Upper lobe of left lung (tissue), 6 donors: Measurements from ENCODE around the gene TOMM6. TPM values are rescaled to one million over a fixed set of nuclear protein-coding genes. Genes with fewer than 3 reads are reported as not detected.

Source experiments
- ATAC-seq, 2 donors: fragments of 200-7000 bp; cut with Tn5 transposase; one replicate each; pipeline ENCODE4 v1.9.1; 2022; ENCODE audit warnings: mild to moderate bottlenecking in 2 of 2, moderate library complexity in 2 of 2; ENCODE audit not compliant: low FRiP score in 2 of 2
- DNase-seq, 2 donors: peaks; one replicate each; pipeline ENCODE4 v3.0.0-alpha.2; 2019 to 2020
- H3K27ac ChIP-seq, 4 donors: fragments of 200-600 bp; sonication (generic); one replicate each; pipeline ENCODE4 v1.5.1; 2016 to 2019
- H3K27me3 ChIP-seq, 4 donors: fragments of 200-600 bp; sonication (generic); one replicate each; pipeline ENCODE4 v1.5.1; 2017 to 2019
- H3K36me3 ChIP-seq, 4 donors: fragments of 200-600 bp; sonication (generic); one replicate each; pipeline ENCODE4 v1.5.1; 2016 to 2019
- H3K4me1 ChIP-seq, 4 donors: fragments of 200-600 bp; sonication (generic); one replicate each; pipeline ENCODE4 v1.5.1; 2018 to 2019
- H3K4me3 ChIP-seq, 4 donors: fragments of 200-600 bp; sonication (generic); one replicate each; pipeline ENCODE4 v1.5.1; 2017 to 2019; ENCODE audit warnings: mild to moderate bottlenecking in 2 of 4, moderate library complexity in 1 of 4
- H3K9me3 ChIP-seq, 4 donors: fragments of 200-600 bp; sonication (generic); one replicate each; pipeline ENCODE4 v1.5.1; 2018 to 2019
- CTCF ChIP-seq, 6 experiments: fragments of 450-650 bp in 4 of 6; fragments of 200-600 bp in 2 of 6; sonication (generic) in 2 of 6; IDR thresholded peaks; one replicate each; pipeline ENCODE4 v1.5.1; 2016 to 2019; ENCODE audit warnings: antibody characterized with exemption in 6 of 6
- EP300 ChIP-seq, 4 donors: sonication (generic); formaldehyde crosslinking; IDR thresholded peaks; one replicate each; pipeline ENCODE4 v1.5.1; 2017; ENCODE audit warnings: antibody characterized with exemption in 4 of 4, control low read depth in 2 of 4
- POLR2A ChIP-seq, 4 donors: fragments of 450-650 bp; IDR thresholded peaks; one replicate each; pipeline ENCODE4 v1.5.1; 2016 to 2017; ENCODE audit warnings: antibody characterized with exemption in 4 of 4, mild to moderate bottlenecking in 2 of 4
- POLR2AphosphoS5 ChIP-seq, 2 donors: sonication (generic); formaldehyde crosslinking; IDR thresholded peaks; one replicate each; pipeline ENCODE4 v1.5.1; 2017; ENCODE audit warnings: antibody characterized with exemption in 2 of 2
- WGBS, 2 donors: methylation state at CpG; one replicate each; pipeline ENCODE4 v1.1.5; 2017 to 2018; 5-methylcytosine and 5-hydroxymethylcytosine counted together
- total RNA-seq, 6 donors: library from RNA; depleted of rRNA in 4 of 6; stranded (reverse); fragments of >200 nt in 4 of 6; gene quantifications; one replicate each; pipeline versions ENCODE4 v1.1.0 to v1.2.1, GENCODE V29; 2016 to 2021
- donor health status: DM: no; HTN: no; CAD: no; lungs with moderate emphysema.
- donor health status: DM: no; HTN: yes; CAD: no; lungs with severe emphysema.

Gene TOMM6
- total RNA-seq, 6 donors from 2014 or later: 7.3 to 169 (median 96.9) TPM

- 71 to 83% methylated on average over 6 of the region's 6 CpGs for WGBS, 2 donors
- ATAC-seq: peak in 1 of 2 donors; percentile 12
These were observed 39.4 kb upstream of the TOMM6 start for GRCh38 chr6:41748102-41748477.

GRCh38 chr6:41748542-41748941 is 39.0 kb upstream of the TOMM6 start:
- Histone ChIP-seq H3K27me3 (no peaks in the 10 kb centered on the region), H3K36me3 (no peaks in the 10 kb centered on the region), H3K4me3 (no peak overlapping the region), H3K4me1 (peaks cover 0 to 34% (median 2%) of the 10 kb centered on the region in 4 donors), H3K9me3 (no peaks in the 10 kb centered on the region), H3K27ac (peak overlapping the region in 3 of 4 donors; percentile 30 to 74 (median 65))
- peak in 1 of 2 donors; percentile 5 for ATAC-seq
- TF ChIP-seq POLR2A (IDR thresholded peaks at IDR 0.05) (no peak), EP300 (IDR thresholded peaks at IDR 0.05) (peak in 1 of 4 donors; percentile 58)
- 60 to 69% methylated on average over 1 to 3 of the region's 3 CpGs for WGBS, 2 donors
- DNase-seq: peak in 1 of 2 donors; percentile 86

More at GRCh38 chr6:41748102-41748477, 39.4 kb upstream of the TOMM6 start:
- no peak overlapping the region for H3K4me3 ChIP-seq
- H3K36me3 ChIP-seq: no peaks in the 10 kb centered on the region
- H3K27me3 ChIP-seq: no peaks in the 10 kb centered on the region
- peak in 1 of 2 donors; percentile 47 for DNase-seq
- no peaks in the 10 kb centered on the region for H3K9me3 ChIP-seq
- TF ChIP-seq CTCF (IDR thresholded peaks at IDR 0.05) (no peak), POLR2AphosphoS5 (IDR thresholded peaks at IDR 0.05) (no peak), POLR2A (IDR thresholded peaks at IDR 0.05) (no peak), EP300 (IDR thresholded peaks at IDR 0.05) (no peak)
- peaks cover 0 to 34% (median 2%) of the 10 kb centered on the region in 4 donors for H3K4me1 ChIP-seq
- H3K27ac ChIP-seq: peak overlapping the region; percentile 30 to 74 (median 52)

GRCh38 chr6:41750374-41750773 is 37.1 kb upstream of the TOMM6 start:
- ATAC-seq (no peak), DNase-seq (no peak)
- TF ChIP-seq EP300 (IDR thresholded peaks at IDR 0.05) (no peak), POLR2A (IDR thresholded peaks at IDR 0.05) (no peak), POLR2AphosphoS5 (IDR thresholded peaks at IDR 0.05) (no peak), CTCF (IDR thresholded peaks at IDR 0.05) (no peak)
- 88 to 97% methylated on average over 3 of the region's 3 CpGs for WGBS, 2 donors
- Histone ChIP-seq H3K4me3 (no peak overlapping the region), H3K27me3 (no peaks in the 10 kb centered on the region), H3K27ac (no peak overlapping the region), H3K4me1 (peaks cover 0 to 27% (median 2%) of the 10 kb centered on the region in 4 donors), H3K36me3 (no peaks in the 10 kb centered on the region), H3K9me3 (no peaks in the 10 kb centered on the region)

- Histone ChIP-seq H3K4me1 (peaks cover 0 to 2% (median 0%) of the 10 kb centered on the region in 4 donors), H3K9me3 (no peaks in the 10 kb centered on the region), H3K36me3 (no peaks in the 10 kb centered on the region), H3K27ac (no peak overlapping the region), H3K27me3 (no peaks in the 10 kb centered on the region), H3K4me3 (no peak overlapping the region)
- WGBS, 2 donors: 84 to 89% methylated on average over 4 of the region's 4 CpGs
- no peak for TF ChIP-seq CTCF (IDR thresholded peaks at IDR 0.05)
- no peak for TF ChIP-seq POLR2A (IDR thresholded peaks at IDR 0.05)
- no peak for TF ChIP-seq POLR2AphosphoS5 (IDR thresholded peaks at IDR 0.05)
- TF ChIP-seq EP300 (IDR thresholded peaks at IDR 0.05): no peak
- no peak for ATAC-seq
- no peak for DNase-seq
These were observed 31.6 kb upstream of the TOMM6 start for GRCh38 chr6:41755895-41756294.

GRCh38 chr6:41756354-41756753 is 31.1 kb upstream of the TOMM6 start:
- Histone ChIP-seq H3K27ac (no peak overlapping the region), H3K27me3 (no peaks in the 10 kb centered on the region), H3K4me1 (peaks cover 0 to under 1% (median 0%) of the 10 kb centered on the region in 4 donors), H3K36me3 (no peaks in the 10 kb centered on the region), H3K9me3 (no peaks in the 10 kb centered on the region), H3K4me3 (no peak overlapping the region)
- no peak for ATAC-seq
- DNase-seq: no peak
- whole genome bisulfite sequencing, 2 donors: 67 to 83% methylated on average over 6 to 13 of the region's 13 CpGs
- no peak for TF ChIP-seq POLR2A (IDR thresholded peaks at IDR 0.05)

GRCh38 chr6:41757271-41757670 is 30.2 kb upstream of the TOMM6 start:
- H3K4me3 ChIP-seq: no peak overlapping the region
- 94 to 97% methylated on average over 5 to 6 of the region's 6 CpGs for WGBS, 2 donors
- no peaks in the 10 kb centered on the region for H3K27me3 ChIP-seq
- H3K27ac ChIP-seq: no peak overlapping the region
- TF ChIP-seq EP300 (IDR thresholded peaks at IDR 0.05) (no peak), CTCF (IDR thresholded peaks at IDR 0.05) (no peak), POLR2AphosphoS5 (IDR thresholded peaks at IDR 0.05) (no peak), POLR2A (IDR thresholded peaks at IDR 0.05) (no peak)
- ATAC-seq (no peak), DNase-seq (no peak)
- H3K36me3 ChIP-seq: no peaks in the 10 kb centered on the region
- H3K9me3 ChIP-seq: no peaks in the 10 kb centered on the region
- H3K4me1 ChIP-seq: no peaks in the 10 kb centered on the region
